GM19455 (cell line): ENCODE data around the gene PLXNA3.
A peak's percentile ranks its signal among the peaks of the same experiment; 100 is the strongest.

Experiments used
- ATAC-seq: cut with Tn5 transposase; IDR thresholded peaks from one replicate; pipeline ENCODE4 v1.9.1; 2021; ENCODE audit not compliant: unreplicated experiment

The PLXNA3 gene

DNA sequence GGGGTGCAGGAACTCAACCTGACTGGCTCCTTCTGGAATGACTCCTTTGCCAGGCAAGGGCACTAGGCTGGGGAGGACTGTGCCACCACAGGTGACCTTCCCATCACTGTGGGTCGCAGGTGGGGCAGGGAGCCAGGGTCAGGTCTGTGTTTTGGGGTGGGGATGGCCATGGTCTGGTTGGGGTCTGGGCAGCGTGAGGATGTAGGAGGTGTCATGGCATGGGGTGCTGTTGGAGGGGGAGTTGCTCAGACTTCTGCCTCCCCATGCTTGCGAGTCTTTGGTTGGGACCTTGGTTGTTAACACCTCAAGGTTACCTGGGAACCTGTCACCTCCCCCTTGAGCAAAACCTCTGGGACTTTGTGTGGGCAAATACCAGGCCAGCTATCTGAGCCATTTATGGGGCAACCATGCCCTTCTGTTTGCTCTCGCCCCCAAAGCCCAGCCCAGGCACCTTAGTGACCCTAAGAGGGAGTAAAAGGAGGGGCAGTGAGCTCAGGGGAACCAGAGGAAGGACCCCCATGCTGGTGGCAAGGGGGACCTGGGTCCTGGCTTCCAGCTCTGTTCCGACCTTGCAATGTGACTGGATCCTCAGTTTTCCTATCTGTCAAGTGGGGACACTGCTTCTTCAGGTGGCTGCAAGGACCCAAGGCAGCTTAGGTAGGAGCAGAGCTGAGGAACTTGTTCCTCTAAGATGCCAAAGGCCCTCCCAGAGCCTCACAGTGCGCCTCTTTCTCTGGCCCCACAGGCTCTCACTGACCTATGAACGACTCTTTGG lies 23.5 kb upstream of the PLXNA3 start:
- no peak for ATAC-seq

DNA sequence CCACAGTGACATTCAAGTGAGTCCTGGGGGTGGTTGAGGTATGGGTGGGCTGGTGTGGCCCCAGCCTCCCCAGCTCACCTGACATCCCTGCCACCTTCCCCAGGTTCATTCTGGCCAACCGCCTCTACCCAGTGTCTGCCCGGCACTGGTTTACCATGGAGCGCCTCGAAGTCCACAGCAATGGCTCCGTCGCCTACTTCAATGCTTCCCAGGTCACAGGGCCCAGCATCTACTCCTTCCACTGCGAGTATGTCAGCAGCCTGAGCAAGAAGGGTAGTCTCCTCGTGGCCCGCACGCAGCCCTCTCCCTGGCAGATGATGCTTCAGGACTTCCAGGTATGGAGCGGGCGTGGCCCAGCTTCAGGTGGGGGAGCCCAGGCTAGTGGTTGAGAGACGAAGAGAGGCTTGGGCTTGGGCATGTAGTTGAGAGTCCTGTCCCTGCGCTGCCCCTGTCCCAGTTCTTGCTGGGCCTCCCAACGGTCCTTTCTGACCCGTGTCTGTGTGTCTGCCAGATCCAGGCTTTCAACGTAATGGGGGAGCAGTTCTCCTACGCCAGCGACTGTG lies 22.8 kb upstream of the PLXNA3 start:
- no peak for ATAC-seq

DNA sequence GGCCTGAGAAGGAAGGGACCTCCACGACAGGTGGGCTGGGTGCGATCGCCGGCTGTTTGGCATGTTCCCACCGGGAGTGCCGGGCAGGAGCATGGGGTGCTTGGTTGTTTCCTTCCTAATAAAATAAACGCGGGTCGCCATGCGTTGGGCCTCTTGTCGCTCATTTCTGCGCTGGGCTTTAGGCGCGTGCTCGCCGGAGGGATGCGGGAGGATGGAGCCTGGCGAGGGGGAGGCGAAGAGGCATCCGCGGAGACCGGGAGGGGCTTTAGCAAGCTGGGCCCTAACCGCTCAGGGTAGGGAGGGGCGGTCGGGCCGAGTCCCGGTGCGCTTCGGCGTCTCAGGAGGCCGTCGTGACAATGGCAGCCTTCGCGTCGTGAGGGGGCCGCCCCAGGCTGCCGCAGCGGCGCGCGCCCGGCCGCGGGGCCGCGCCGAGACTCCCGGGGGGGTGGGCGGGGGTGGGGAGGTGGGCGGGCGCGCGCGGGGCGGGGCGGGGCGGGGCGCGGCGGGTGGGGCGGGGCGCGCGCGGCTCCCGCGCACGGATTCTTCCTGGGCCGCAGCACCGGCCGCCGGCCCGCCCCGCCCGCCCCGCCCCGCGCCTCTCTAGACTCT lies 21.6 kb upstream of the PLXNA3 start:
- ATAC-seq: no peak

DNA sequence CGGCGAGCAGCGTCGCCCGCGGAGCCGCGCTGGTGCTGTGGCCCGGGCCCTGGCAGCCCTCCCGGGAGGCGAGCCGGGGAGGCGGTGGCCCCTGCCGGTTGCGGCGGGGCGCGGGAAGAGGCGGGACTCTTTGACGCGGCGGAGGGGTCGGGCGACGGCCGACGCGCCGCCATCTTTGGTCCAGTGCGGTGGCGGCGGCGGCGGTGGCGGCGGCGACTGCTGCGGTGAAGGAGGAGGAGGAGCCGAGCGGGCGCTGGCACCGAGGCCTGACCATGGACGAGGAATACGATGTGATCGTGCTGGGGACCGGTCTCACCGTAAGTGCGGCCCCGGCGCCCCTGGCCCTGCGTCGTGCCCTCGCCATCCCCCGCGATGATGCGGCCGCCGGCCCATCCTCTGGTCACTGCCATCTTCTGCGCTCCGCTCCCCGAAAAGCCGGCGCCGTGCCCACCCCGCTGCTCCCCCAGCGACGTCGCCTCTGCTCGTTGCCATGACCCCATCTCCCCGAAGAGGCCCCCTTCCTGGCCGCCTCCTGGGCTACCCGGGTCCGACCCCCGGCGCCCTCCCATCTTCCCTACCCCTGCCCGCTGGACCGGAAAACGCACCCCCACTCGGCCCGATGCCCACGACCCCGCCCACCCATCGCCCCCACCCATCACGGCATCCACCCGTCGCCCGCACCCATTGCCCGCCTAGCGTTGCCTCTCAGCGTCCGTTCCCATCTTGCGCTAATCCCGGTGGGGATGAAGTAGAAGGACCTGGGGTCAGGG lies 20.9 kb upstream of the PLXNA3 start, which contains the start of gene GDI1:
Gene GDI1, plus strand, starts transcription at position 172 of the 770 bp plus-strand sequence. Its CDS starts 101 bp downstream, at position 273.
- no peak for ATAC-seq

DNA sequence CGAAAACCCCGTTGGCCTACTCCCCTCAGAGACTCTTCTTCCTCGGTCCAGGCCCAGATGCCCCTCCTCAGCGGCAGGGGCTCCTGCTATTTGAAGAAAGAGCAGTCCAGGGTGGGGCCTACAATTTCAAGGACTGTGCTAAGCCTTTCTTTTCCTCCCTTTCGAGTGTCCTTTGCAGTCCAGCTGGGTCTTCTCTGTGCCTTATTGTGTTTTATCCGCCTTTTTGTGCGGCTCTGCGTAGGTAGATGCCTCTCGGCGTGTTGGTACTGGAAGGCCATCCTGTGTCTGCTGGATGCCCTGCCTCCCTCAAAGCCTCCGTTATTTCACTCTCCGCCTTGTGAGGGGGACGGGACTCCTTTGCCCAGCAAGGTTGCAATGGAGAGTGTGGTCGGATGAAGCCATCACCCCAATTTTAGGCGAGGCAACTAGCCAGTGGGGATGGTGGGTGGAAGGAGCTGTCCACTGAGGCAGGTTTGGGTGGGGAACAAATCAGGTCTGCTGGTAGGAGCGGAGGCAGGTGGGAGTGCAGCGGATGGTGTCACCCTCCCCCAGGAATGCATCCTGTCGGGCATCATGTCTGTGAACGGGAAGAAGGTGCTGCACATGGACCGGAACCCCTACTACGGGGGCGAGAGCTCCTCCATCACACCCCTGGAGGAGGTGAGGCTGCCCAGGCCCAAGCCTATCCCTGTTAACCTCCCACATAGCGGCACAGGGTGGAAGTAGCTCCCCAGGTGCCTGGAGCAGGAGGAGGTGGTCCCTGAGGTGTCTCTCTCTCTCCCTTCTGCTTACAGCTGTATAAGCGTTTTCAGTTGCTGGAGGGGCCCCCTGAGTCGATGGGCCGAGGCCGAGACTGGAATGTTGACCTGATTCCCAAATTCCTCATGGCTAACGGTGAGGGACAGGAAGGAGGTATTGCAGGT lies 19.8 kb upstream of the PLXNA3 start:
- no peak for ATAC-seq

DNA sequence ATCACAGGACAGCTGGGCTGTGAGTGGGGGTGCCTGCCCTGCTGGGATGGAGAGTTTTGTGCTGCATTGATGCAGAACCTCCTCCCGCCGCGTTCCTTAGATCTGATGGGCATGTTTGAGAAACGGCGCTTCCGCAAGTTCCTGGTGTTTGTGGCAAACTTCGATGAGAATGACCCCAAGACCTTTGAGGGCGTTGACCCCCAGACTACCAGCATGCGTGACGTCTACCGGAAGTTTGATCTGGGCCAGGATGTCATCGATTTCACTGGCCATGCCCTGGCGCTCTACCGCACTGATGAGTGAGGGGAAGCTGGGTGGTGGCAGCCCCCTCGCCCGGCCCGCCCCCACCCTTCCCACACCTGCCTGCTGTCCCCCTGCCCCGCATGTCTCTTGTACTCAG lies 18.2 kb upstream of the PLXNA3 start:
- no peak for ATAC-seq

DNA sequence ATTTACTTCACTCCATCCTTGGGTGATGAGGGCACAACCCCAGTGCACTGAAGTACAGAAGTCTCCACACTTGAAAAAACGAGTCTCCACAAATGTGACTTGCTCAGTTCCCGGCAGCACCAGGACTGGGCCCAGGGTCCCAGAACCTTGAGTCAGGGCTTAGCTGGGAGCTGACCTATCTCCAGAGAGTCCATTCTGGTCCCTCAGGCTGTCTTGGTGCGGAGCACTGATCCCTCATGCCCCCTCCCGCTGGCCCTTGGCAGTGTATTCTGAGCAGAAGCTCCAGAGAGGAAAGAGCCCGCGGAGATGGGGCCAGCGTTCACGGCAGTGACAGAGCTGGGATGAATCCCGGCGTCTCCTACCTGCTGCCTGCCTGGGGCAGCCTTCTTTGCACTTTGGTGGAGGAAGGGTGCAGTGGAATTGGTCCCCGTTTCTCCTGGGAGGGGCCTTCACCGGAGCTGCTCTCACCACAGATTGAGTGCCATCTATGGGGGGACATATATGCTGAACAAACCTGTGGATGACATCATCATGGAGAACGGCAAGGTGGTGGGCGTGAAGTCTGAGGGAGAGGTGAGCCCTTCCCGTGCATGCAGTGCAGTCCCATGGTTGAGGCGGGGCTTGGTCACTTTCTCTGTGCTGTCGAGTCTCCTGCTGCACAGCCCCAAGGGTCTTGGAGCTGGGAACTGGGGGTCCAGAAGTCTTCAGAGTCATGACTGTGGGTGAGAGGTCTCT lies 17.3 kb upstream of the PLXNA3 start:
- ATAC-seq: no peak

DNA sequence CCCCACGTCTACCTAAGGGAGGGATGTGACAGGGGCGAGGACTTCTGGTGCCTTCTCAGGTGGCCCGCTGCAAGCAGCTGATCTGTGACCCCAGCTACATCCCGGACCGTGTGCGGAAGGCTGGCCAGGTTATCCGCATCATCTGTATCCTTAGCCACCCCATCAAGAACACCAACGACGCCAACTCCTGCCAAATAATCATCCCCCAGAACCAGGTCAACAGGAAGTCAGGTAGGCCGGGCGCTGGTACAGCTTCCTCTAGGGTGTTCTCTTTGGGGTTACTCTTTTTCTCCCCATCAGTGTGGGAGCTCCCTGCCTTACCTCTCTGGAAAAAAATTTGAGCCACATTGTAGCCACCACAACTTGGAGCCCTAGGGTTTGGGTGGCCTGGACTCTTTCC lies 16.5 kb upstream of the PLXNA3 start:
- no peak for ATAC-seq

DNA sequence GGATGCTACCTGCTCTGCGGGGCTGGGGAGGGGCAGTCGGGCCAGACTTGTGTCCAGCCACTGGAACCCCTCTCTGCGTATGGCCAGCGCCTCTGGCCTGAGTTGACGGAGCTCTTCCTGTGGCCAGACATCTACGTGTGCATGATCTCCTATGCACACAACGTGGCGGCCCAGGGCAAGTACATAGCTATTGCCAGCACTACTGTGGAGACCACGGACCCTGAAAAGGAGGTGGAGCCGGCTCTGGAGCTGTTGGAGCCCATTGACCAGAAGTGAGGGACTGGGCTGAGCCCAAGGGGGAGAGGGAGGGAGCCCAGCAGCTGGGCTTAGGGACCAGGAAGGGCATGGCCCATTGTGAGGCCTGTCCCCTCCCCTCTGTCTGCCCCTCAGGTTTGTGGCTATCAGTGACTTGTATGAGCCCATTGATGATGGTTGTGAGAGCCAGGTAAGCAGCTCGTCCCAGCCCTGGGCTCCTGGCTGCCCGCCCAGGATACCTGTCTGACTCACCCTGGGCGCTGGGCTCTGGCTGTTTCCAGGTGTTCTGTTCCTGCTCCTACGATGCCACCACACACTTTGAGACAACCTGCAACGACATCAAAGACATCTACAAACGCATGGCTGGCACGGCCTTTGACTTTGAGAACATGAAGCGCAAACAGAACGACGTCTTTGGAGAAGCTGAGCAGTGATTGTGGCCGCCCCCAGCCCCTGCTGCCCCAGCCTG lies 15.9 kb upstream of the PLXNA3 start:
- no peak for ATAC-seq

DNA sequence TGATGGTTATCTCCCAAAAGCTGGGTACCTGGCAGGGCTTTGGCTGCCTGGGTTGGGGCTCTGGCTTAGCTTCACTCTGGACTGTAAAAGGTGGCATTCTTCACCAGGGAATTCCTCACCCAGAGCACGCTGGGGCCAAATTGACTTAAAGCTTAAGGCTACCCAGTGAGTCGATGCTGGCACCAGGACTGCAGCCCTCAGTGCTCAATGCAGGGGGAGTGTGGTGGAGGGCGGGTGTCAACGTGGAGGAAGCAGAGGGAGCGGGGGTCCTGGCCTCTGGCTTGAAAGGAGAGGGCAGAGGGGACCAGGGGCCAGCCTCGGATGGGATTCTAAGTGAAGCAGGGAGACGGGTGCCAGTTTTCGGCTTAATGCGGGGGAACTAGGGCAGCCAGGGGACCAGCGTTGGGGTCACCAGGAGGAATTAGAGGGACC lies 14.6 kb upstream of the PLXNA3 start:
- ATAC-seq: no peak

DNA sequence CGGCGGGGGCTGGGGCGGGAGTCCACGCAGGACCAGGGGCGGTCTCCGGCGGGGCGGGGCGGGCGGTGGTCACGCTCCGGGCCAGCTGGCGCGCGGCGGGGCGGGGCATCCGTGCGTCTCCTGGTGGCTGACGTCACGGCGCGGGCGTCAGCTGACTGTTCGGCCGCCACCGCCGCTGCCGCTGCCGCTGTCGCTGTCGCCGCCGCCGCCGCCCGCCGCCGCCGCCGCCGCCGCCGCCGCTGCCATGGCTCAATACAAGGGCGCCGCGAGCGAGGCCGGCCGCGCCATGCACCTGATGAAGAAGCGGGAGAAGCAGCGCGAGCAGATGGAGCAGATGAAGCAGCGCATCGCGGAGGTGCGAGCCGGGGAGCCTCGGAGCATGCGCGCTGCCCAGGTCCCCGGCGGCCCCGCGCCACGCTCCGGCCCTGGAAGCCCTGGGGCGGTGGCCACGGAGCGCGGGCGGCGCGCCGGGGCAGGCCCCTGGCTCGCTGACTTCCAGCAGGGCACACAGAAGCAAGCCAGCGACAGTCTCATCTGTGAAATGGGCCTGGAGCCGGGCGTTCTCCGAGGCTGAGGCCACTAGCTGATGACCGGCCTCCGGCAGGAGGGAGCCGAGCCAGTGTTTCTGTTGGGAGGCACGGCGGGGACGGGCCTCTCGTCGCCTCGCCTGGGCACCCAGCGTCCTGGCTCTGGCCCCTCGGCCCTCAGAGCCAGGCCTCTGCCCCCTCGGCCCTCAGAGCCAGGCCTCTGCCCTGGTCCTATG lies 13.9 kb upstream of the PLXNA3 start, which contains the start of gene FAM50A:
Gene FAM50A, plus strand, starts transcription at position 150 of the 763 bp plus-strand sequence. Its CDS starts 95 bp downstream, at position 245.
- ATAC-seq: peak; percentile 76

DNA sequence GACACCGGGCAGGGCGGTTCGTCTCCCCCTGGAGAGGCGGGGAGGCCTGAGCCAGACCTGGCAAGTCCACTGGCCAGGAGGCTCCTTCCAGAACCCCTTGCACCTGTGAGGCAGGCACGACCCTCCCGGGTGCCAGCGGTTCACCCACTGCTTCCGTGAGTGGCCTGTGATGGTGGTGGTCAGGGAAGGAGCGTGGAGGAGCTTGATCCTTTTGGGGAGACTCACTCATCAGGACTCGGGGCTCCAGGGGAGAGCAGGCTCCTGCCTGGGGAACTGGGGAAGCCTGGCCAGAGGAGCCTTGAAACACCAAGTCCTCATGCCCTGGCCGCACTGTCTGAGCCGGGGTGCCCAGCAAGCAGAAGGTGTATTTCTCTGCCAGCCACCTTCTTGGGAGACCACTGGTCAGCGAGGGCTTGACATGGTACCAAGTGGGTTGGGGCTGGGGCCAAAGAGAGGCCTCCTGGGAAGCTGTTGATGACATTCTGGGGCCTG lies 13.3 kb upstream of the PLXNA3 start:
- no peak for ATAC-seq

DNA sequence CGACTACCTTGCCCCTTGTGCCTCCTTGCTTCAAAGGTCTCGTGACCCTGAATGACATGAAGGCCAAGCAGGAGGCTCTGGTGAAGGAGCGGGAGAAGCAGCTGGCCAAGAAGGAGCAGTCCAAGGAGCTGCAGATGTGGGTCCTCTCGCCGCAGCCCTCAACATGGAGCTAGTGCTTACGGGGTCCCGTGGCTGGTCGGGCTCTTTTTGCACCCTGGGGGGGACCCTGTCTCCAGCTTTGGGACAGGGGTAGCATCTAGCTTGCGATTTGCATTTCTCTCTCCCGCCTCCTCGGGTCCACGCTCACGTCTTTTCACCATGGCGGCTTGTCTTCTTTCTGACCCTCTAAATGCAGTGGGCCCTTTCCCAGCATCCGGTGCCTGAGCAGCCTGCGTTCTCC lies 12.3 kb upstream of the PLXNA3 start:
- no peak for ATAC-seq

DNA sequence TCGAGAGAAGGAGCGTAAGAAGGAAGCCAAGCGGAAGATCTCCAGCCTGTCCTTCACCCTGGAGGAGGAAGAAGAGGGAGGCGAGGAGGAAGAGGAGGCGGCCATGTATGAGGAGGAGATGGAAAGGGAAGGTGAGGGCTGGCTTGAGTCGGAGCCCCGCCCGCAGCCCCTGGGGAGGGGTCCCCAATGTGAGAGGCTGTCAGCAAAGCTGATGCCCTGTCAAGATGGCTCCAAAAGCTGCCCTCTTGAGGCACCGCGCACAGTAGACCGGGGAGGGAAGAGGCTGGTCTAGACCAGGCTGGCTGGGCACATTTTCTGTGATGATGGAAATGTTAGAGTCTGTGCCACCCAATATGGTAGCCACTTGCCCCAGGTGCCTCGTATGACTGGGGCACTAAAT lies 11.7 kb upstream of the PLXNA3 start:
- no peak for ATAC-seq

DNA sequence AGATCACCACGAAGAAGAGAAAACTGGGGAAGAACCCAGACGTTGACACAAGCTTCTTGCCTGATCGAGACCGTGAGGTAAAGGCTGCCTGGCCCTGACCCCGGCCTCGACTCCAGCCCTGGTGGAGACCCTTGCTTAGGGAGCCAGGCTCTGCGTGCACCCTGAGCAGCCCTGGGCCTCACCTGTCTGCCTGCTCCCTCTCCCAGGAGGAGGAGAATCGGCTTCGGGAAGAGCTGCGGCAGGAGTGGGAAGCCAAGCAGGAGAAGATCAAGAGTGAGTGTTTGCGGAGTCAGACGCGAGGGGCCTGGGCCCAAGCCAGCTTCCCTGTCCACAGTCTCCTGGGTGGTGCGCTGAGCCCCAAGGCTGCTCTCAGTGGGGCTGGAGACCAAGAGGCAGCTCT lies 9.6 kb upstream of the PLXNA3 start:
- ATAC-seq: no peak

DNA sequence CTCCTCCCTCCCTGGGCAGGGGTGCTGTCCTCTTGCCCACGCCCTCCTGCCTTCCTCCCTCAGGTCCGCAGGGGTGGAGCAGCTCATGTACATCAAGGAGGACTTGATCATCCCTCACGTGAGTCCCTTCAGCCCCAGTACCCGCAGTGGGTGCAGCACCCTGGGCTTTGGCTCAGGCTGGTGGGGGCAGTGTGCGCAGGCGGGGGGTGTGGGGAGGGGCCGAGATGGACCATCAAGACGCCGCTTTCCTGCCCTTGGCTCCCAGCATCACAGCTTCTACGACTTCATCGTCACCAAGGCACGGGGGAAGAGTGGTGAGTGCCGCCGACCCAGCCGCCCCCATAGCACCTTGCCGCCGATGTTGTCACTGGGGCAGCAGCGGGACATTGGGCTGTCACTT lies 8.5 kb upstream of the PLXNA3 start:
- no peak for ATAC-seq

DNA sequence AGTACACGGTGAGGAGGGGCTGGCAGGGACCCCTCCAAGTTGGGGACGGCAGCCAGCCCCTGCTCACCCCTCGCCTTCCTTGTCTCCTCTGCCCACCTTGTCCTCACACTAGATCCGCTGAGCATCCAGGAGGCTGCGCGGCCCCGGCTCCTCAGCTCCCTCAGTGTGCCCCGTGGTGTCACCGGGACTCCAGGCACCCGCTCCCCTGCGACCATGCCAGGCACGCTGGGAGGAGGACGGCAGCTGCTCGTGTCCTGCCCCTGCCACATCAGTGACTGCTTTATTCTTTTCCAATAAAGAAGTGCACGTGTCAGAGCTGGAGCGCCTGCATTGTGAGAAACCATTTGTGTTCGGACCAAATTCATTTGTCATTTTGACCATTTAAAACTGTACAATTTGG lies 7.8 kb upstream of the PLXNA3 start:
- no peak for ATAC-seq

DNA sequence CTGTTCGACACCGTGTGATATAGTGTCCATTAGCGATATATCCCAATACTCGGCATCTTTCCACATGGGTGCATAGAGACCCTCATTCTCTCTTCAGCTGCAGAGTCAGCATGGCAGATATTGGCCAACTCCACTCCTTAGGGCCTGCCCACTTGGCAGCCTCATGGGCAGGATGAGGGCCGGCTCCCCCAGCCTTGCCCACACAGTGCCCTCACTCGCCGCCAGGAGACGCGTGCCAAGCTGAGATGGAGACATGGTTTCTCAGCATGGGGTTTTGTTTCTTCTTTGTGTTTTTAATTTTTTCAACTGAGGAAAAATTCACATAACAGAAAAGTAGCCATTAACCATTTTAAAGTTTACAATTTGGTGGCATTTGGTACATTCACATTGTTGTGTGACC lies 5.3 kb upstream of the PLXNA3 start:
- no peak for ATAC-seq
